Thyroid gland (tissue), 4 donors: Measurements from ENCODE around the gene CARD14.

ENCODE experiments used
- CTCF ChIP-seq, 6 experiments: fragments of 200-600 bp in 3 of 6; fragments of 450-650 bp in 3 of 6; sonication (generic) in 3 of 6; IDR thresholded peaks; one replicate each; pipeline ENCODE4 v1.5.1; 2016 to 2019; ENCODE audit warnings: antibody characterized with exemption in 6 of 6, mild to moderate bottlenecking in 2 of 6, inconsistent platforms in 1 of 6, moderate library complexity in 1 of 6
- POLR2A ChIP-seq, 2 donors: fragments of 450-650 bp; IDR thresholded peaks; one replicate each; pipeline ENCODE4 v1.6.1; 2017; ENCODE audit warnings: antibody characterized with exemption in 2 of 2, mild to moderate bottlenecking in 2 of 2, moderate library complexity in 1 of 2

- TF ChIP-seq CTCF (IDR thresholded peaks at IDR 0.05) (no peak), POLR2A (IDR thresholded peaks at IDR 0.05) (no peak)
These were observed 46.0 kb upstream of the CARD14 start for GRCh38 chr17:80123791-80124190.
